Keratinocyte (primary cell): ENCODE data around the gene FMR1.

Experiments
- EZH2 ChIP-seq: IDR thresholded peaks from one replicate; pipeline ENCODE4 v1.6.1; 2012; ENCODE audit warnings: inconsistent platforms, mild to moderate bottlenecking, low read length, moderate library complexity
- TF ChIP-seq, protein P1 (sequence below), 3 experiments: IDR thresholded peaks in 1 of 3; conservative IDR thresholded peaks in 1 of 3; optimal IDR thresholded peaks in 1 of 3; 2 replicates in 2 of 3; 3 replicates in 1 of 3; pipeline versions ENCODE3 to v1.5.1; 2011; ENCODE audit warnings: low read length in 3 of 3, mild to moderate bottlenecking in 3 of 3, moderate library complexity in 2 of 3, control low read depth in 1 of 3, inconsistent platforms in 1 of 3; ENCODE audit not compliant: insufficient read depth in 2 of 3; ENCODE audit errors: extremely low read depth in 1 of 3

DNA sequence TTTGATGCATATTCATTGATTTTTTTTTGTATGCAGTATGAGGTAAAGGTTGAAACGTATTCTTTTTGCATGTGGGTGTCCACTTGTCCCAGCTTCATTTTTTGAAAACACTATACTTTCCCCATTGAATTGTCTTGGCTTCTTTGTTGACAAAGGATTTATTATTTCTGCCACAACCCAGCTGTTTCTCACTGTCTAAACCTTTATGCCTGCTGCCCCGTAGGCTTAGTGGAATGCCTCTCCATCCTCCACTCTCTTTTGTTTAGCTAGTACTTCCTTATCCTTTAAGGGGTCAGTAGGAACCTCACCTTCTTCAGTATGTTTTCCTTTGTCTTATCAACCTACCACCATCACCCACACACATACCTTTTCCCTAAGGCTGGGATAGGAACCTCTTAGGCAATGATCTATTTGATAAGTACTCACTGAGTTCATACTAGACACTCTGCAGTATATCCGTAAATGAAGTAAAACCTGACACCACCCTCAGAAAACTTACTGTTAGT lies 8.5 kb downstream of the FMR1 start:
- TF ChIP-seq EZH2: no peak
- TF ChIP-seq, protein P1, sequence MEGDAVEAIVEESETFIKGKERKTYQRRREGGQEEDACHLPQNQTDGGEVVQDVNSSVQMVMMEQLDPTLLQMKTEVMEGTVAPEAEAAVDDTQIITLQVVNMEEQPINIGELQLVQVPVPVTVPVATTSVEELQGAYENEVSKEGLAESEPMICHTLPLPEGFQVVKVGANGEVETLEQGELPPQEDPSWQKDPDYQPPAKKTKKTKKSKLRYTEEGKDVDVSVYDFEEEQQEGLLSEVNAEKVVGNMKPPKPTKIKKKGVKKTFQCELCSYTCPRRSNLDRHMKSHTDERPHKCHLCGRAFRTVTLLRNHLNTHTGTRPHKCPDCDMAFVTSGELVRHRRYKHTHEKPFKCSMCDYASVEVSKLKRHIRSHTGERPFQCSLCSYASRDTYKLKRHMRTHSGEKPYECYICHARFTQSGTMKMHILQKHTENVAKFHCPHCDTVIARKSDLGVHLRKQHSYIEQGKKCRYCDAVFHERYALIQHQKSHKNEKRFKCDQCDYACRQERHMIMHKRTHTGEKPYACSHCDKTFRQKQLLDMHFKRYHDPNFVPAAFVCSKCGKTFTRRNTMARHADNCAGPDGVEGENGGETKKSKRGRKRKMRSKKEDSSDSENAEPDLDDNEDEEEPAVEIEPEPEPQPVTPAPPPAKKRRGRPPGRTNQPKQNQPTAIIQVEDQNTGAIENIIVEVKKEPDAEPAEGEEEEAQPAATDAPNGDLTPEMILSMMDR (optimal IDR thresholded peaks at IDR 0.05 in 1 of 3, IDR thresholded peaks at IDR 0.05 in 1 of 3, conservative IDR thresholded peaks at IDR 0.05 in 1 of 3; ENCODE audit: extremely low read depth in 1 of 3, insufficient read depth in 2 of 3, low read length in 3 of 3): no peak
